Measurements from ENCODE around the gene PEX13. TPM values are rescaled to one million over a fixed set of nuclear protein-coding genes. Genes with fewer than 3 reads are reported as not detected.

PEX13 gene
- total RNA-seq, 1 experiment from 2014 or later = 22.4 TPM

DNA sequence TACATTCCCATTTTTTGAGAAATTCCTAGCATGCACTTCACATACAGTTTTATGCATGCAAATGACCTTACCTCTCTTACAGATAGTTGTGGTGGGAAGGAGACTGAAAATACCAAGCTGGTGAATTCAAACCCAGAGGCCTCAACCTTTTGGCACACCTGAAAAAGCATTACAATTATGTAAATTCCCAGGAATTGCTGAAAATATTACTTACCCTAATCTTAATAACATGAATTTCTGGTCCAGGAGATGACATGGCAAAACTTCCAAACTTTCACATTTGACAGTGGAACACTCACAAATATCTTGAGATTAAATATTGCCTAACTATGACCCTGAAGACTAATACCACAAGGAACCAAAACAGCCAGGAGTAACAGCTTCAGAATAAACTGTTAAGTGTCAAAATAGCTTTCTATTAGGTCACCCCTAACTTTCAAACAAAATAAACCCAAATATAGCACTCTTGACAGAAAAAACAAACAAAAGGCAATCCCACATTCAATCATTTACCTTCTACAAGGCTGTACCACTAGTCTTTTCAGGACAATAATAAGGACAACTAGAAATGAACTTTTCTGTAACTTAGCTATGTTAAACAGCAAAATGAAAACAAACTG, 10.9 kb upstream of the PEX13 start:
- no peak overlapping the region for H3K4me2 ChIP-seq (ENCODE audit: insufficient read depth, insufficient read length, low read length)

More for the DNA sequence above, 10.9 kb upstream of the PEX13 start:
- H3K4me1 ChIP-seq (ENCODE audit: insufficient read depth, low read length) = no peaks in the 10 kb centered on the region
- Mint-ChIP-seq H3K27me3 (ENCODE audit: low read depth) (no peaks in the 10 kb centered on the region), H3K27ac (no peak overlapping the region), H3K9me3 (no peaks in the 10 kb centered on the region; a peak in 1 of 5 replicates), H3K4me3 (no peak overlapping the region), H3K36me3 (ENCODE audit: insufficient read depth in 1 of 3, low read depth in 3 of 3) (no peaks in the 10 kb centered on the region), H3K4me1 (peaks cover 3 to 9% of the 10 kb centered on the region in 2 experiments; a peak in 2 of 4 replicates)
- H3K23ac ChIP-seq (ENCODE audit: insufficient read length, low read depth, low read length) = no peak overlapping the region
- H3K18ac ChIP-seq (ENCODE audit: insufficient read length, low read depth, low read length) = no peak overlapping the region
- no peak overlapping the region for H4K5ac ChIP-seq (ENCODE audit: insufficient read length, low read depth, low read length)
- no peak overlapping the region for H2AFZ ChIP-seq (ENCODE audit: low read length)
- TF ChIP-seq, protein P1, sequence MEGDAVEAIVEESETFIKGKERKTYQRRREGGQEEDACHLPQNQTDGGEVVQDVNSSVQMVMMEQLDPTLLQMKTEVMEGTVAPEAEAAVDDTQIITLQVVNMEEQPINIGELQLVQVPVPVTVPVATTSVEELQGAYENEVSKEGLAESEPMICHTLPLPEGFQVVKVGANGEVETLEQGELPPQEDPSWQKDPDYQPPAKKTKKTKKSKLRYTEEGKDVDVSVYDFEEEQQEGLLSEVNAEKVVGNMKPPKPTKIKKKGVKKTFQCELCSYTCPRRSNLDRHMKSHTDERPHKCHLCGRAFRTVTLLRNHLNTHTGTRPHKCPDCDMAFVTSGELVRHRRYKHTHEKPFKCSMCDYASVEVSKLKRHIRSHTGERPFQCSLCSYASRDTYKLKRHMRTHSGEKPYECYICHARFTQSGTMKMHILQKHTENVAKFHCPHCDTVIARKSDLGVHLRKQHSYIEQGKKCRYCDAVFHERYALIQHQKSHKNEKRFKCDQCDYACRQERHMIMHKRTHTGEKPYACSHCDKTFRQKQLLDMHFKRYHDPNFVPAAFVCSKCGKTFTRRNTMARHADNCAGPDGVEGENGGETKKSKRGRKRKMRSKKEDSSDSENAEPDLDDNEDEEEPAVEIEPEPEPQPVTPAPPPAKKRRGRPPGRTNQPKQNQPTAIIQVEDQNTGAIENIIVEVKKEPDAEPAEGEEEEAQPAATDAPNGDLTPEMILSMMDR (conservative IDR thresholded peaks at IDR 0.05) = no peak
- H2BK12ac ChIP-seq (ENCODE audit: insufficient read length, low read depth, low read length) = no peak overlapping the region
- no peak overlapping the region for H2BK20ac ChIP-seq (ENCODE audit: low read depth, low read length, poor library complexity, severe bottlenecking)
- no peak overlapping the region for H3K14ac ChIP-seq (ENCODE audit: insufficient read depth, low read length)
- H3K56ac ChIP-seq (ENCODE audit: insufficient read length, low read depth, low read length) = no peak overlapping the region
- H3K79me2 ChIP-seq (ENCODE audit: insufficient read depth, low read length) = no peaks in the 10 kb centered on the region
- H2BK120ac ChIP-seq (ENCODE audit: low read depth, low read length, poor library complexity, severe bottlenecking) = no peak overlapping the region
- H2BK15ac ChIP-seq (ENCODE audit: low read depth, low read length) = no peak overlapping the region
- H4K8ac ChIP-seq (replicated peaks; ENCODE audit: insufficient read length, low read depth, low read length) = no peak overlapping the region
- no peaks in the 10 kb centered on the region for H3K9me3 ChIP-seq (ENCODE audit: control insufficient read depth, low read depth, low read length)
- H3K79me1 ChIP-seq (ENCODE audit: insufficient read depth, low read depth, low read length, poor library complexity, severe bottlenecking) = no peaks in the 10 kb centered on the region
- H4K20me1 ChIP-seq (ENCODE audit: control insufficient read depth, insufficient read depth, insufficient read length) = no peaks in the 10 kb centered on the region
- no peak overlapping the region for H2AK5ac ChIP-seq (ENCODE audit: insufficient read length, low read length)
- H3K27ac ChIP-seq (ENCODE audit: insufficient read length, low read depth, low read length) = no peak overlapping the region
- DNase-seq = no peak
- no peak overlapping the region for H3T11ph ChIP-seq (ENCODE audit: low read length)
- H4K91ac ChIP-seq (ENCODE audit: insufficient read length, low read depth, low read length) = no peak overlapping the region
- no peak overlapping the region for H2BK5ac ChIP-seq (ENCODE audit: insufficient read length, low read length)
- no peaks in the 10 kb centered on the region for H3K27me3 ChIP-seq (ENCODE audit: insufficient read depth, low read length)
- no peaks in the 10 kb centered on the region for H3K23me2 ChIP-seq (ENCODE audit: insufficient read length, low read depth, low read length, poor library complexity, severe bottlenecking)
- H3K4ac ChIP-seq (ENCODE audit: low read depth, low read length) = no peak overlapping the region
- H3K9ac ChIP-seq (ENCODE audit: extremely low read depth, insufficient read length, low read length) = no peak overlapping the region

Data from H9 (cell line).